ENCODE measurements around the gene CASK. TPM values are rescaled to one million over a fixed set of nuclear protein-coding genes. Genes with fewer than 3 reads are reported as not detected.

The CASK gene
- total RNA-seq, 6 experiments from 2014 or later = 17.8 to 23.8 (median 20.4) TPM

GRCh38 chrX:41559235-41560052 is 363.9 kb downstream of the CASK start:
- H3K27ac ChIP-seq = no peak overlapping the region
- H3K4me3 ChIP-seq = no peak overlapping the region
- no peak for DNase-seq
- H3K4me1 ChIP-seq = peaks cover 0 to 7% (median 0%) of the 10 kb centered on the region in 4 donors
- peaks cover 0 to 3% of the 10 kb centered on the region in 2 donors for H3K27me3 ChIP-seq
- intact Hi-C loops (cut with DNase I) = no loop called here
- ATAC-seq = peak in 1 of 4 donors; percentile 34
- H3K9me3 ChIP-seq = no peaks in the 10 kb centered on the region
- no peaks in the 10 kb centered on the region for H3K36me3 ChIP-seq
- no peak for TF ChIP-seq POLR2A (IDR thresholded peaks at IDR 0.05)
- TF ChIP-seq CTCF (IDR thresholded peaks at IDR 0.05) = no peak
- 32% methylated on average over 7 of the region's 7 CpGs for WGBS (ENCODE audit: insufficient coverage, low coverage, low lambda C conversion rate, missing lambda C conversion rate)

GRCh38 chrX:41558531-41558930 is 364.8 kb downstream of the CASK start:
- 5% methylated on average over 2 of the region's 2 CpGs for WGBS (ENCODE audit: insufficient coverage, low coverage, low lambda C conversion rate, missing lambda C conversion rate)
- H3K27me3 ChIP-seq = peaks cover 0 to 3% of the 10 kb centered on the region in 2 donors
- H3K27ac ChIP-seq = no peak overlapping the region
- peaks cover 0 to 7% (median 0%) of the 10 kb centered on the region in 4 donors for H3K4me1 ChIP-seq
- DNase-seq = no peak
- peak in 2 of 4 donors; percentile 43 to 51 for ATAC-seq
- no peaks in the 10 kb centered on the region for H3K9me3 ChIP-seq
- no peak overlapping the region for H3K4me3 ChIP-seq
- peaks cover 0 to 1% (median 0%) of the 10 kb centered on the region in 4 donors for H3K36me3 ChIP-seq
- intact Hi-C loops (cut with DNase I) = no loop called here
- no peak for TF ChIP-seq POLR2A (IDR thresholded peaks at IDR 0.05)
- peak; percentile 33 to 48 (median 44) for TF ChIP-seq CTCF (IDR thresholded peaks at IDR 0.05)

DNA sequence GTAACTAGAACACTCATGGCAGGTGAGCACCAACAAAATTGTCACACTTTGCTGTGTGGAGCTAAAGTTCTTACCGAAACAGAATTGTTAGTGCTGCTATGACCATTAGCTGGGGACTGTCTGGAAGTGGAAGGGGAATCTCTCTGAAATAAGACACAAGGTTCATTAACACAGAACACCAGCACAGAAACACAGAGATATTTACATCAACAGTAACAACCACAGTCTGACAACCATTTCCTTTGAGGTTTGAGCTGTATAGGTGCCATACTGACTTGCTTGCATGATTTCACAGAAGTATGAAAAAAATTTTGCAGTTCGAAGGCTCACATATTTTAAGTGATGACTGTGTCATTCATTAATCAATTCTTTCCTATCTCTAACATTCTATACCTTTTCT is 366.4 kb downstream of the CASK start:
- DNase-seq = no peak
- Histone ChIP-seq H3K9me3 (no peaks in the 10 kb centered on the region), H3K36me3 (peaks cover 0 to 3% (median 0%) of the 10 kb centered on the region in 4 donors), H3K27me3 (peaks cover 0 to 3% of the 10 kb centered on the region in 2 donors), H3K4me1 (peaks cover 0 to 7% (median 0%) of the 10 kb centered on the region in 4 donors), H3K27ac (no peak overlapping the region), H3K4me3 (no peak overlapping the region)
- intact Hi-C loops (cut with DNase I) = no loop called here
- no peak for ATAC-seq
- TF ChIP-seq POLR2A (IDR thresholded peaks at IDR 0.05) = no peak
- TF ChIP-seq CTCF (IDR thresholded peaks at IDR 0.05) = no peak
- WGBS (ENCODE audit: insufficient coverage, low coverage, low lambda C conversion rate, missing lambda C conversion rate) = 45% methylated on average over 2 of the region's 2 CpGs

GRCh38 chrX:41553688-41554087 is 369.7 kb downstream of the CASK start:
- intact Hi-C loops (cut with DNase I) = no loop called here
- Histone ChIP-seq H3K9me3 (no peaks in the 10 kb centered on the region), H3K4me1 (peaks cover 0 to 1% (median 0%) of the 10 kb centered on the region in 4 donors), H3K27me3 (no peaks in the 10 kb centered on the region), H3K27ac (no peak overlapping the region), H3K4me3 (no peak overlapping the region), H3K36me3 (peaks cover 0 to 3% (median 0%) of the 10 kb centered on the region in 4 donors)
- DNase-seq (no peak), ATAC-seq (no peak)
- 69% methylated on average over 6 of the region's 6 CpGs for WGBS (ENCODE audit: insufficient coverage, low coverage, low lambda C conversion rate, missing lambda C conversion rate)
- no peak for TF ChIP-seq POLR2A (IDR thresholded peaks at IDR 0.05)
- TF ChIP-seq CTCF (IDR thresholded peaks at IDR 0.05) = no peak

Measured in right lobe of liver (tissue), 6 donors.